Measurements from ENCODE around the gene SMAD6. TPM values are rescaled to one million over a fixed set of nuclear protein-coding genes. Genes with fewer than 3 reads are reported as not detected.

Gene SMAD6
- polyA plus RNA-seq, 1 of the 3 experiments (the other 2 are of a cell fraction) = 4.5 TPM

GRCh38 chr15:66815318-66815717 is 113.3 kb downstream of the SMAD6 start:
- POLR2A ChIA-PET = no interaction called here

DNA sequence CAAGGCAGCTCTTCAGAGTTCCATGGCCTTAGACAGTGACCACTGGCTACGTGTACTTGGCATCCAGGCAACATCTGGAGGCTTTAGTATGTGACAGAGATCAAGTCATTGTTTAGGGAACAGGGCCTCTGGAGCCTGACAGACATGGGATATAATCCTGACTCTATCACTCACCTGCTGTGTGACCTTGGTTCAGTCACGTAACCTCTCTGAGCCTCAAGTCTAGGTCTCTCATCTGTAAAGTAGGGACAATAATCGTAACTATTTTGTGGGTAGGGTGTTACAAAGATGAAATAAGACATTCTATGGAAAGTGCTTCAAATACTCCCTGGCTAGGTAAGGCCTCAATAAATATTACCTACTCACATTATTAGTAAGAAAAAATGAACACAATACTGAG is 114.2 kb downstream of the SMAD6 start:
- POLR2A ChIA-PET = no interaction called here
- H3K27me3 ChIP-seq (ENCODE audit: insufficient read depth) = no peaks in the 10 kb centered on the region
- no peaks in the 10 kb centered on the region for H3K9me3 ChIP-seq
- no peak overlapping the region for H3K9ac ChIP-seq
- no peaks in the 10 kb centered on the region for H3K36me3 ChIP-seq (replicated peaks in 1 of 2; ENCODE audit: control insufficient read depth in 1 of 2, insufficient read depth in 2 of 2, low read length in 1 of 2)
- H3K79me2 ChIP-seq (ENCODE audit: insufficient read depth) = no peaks in the 10 kb centered on the region
- H2AFZ ChIP-seq (ENCODE audit: low read depth) = no peak overlapping the region
- no peaks in the 10 kb centered on the region for H4K20me1 ChIP-seq (ENCODE audit: insufficient read depth)
- H3K9me2 ChIP-seq = no peaks in the 10 kb centered on the region
- no peak for TF ChIP-seq TAF1 (IDR thresholded peaks at IDR 0.05; ENCODE audit: borderline replicate concordance, low read depth, low read length)
- TF ChIP-seq USF2 (IDR thresholded peaks at IDR 0.05; ENCODE audit: borderline replicate concordance, low read depth, low read length) = no peak
- TF ChIP-seq FOXM1 (IDR thresholded peaks at IDR 0.05; ENCODE audit: low read depth) = no peak
- TF ChIP-seq MEF2A (IDR thresholded peaks at IDR 0.05; ENCODE audit: borderline replicate concordance, low read depth) = no peak
- TF ChIP-seq TEAD4 (IDR thresholded peaks at IDR 0.05; ENCODE audit: borderline replicate concordance, insufficient read depth) = no peak
- no peak for TF ChIP-seq GATA2 (CRISPR knock-in tag; IDR thresholded peaks at IDR 0.05)
- no peak for TF ChIP-seq IRF3 (IDR thresholded peaks at IDR 0.05; ENCODE audit: low read depth, low read length)
- no peak for TF ChIP-seq RFX5 (IDR thresholded peaks at IDR 0.05; ENCODE audit: low read length)
- TF ChIP-seq FOSL2 (IDR thresholded peaks at IDR 0.05; ENCODE audit: borderline replicate concordance, low read depth) = no peak
- no peak for TF ChIP-seq NFIC (IDR thresholded peaks at IDR 0.05; ENCODE audit: borderline replicate concordance)
- TF ChIP-seq CHD2 (IDR thresholded peaks at IDR 0.05; ENCODE audit: low read length, partially characterized antibody) = no peak
- TF ChIP-seq, protein P1, sequence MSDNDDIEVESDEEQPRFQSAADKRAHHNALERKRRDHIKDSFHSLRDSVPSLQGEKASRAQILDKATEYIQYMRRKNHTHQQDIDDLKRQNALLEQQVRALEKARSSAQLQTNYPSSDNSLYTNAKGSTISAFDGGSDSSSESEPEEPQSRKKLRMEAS (IDR thresholded peaks at IDR 0.05; ENCODE audit: low read depth) = no peak
- no peak for TF ChIP-seq CTCF (IDR thresholded peaks at IDR 0.05)
- TF ChIP-seq NRF1 (IDR thresholded peaks at IDR 0.05; ENCODE audit: low read depth, low read length) = no peak
- TF ChIP-seq, protein P2, sequence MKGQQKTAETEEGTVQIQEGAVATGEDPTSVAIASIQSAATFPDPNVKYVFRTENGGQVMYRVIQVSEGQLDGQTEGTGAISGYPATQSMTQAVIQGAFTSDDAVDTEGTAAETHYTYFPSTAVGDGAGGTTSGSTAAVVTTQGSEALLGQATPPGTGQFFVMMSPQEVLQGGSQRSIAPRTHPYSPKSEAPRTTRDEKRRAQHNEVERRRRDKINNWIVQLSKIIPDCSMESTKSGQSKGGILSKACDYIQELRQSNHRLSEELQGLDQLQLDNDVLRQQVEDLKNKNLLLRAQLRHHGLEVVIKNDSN (IDR thresholded peaks at IDR 0.05; ENCODE audit: borderline replicate concordance, low read depth) = no peak
- no peak for TF ChIP-seq FOXJ3 (CRISPR knock-in tag; IDR thresholded peaks at IDR 0.05)
- no peak for TF ChIP-seq RAD21 (IDR thresholded peaks at IDR 0.05; ENCODE audit: low read length)
- no peak for TF ChIP-seq RXRA (IDR thresholded peaks at IDR 0.05; ENCODE audit: borderline replicate concordance, low read depth)
- WGBS (ENCODE audit: low lambda C conversion rate) = 96% methylated on average over 3 of the region's 3 CpGs
- H3F3A ChIP-seq (replicated peaks; ENCODE audit: insufficient read depth) = peaks cover 12% of the 10 kb centered on the region
- H3K4me3 ChIP-seq (ENCODE audit: low read depth in 2 of 2, low read length in 1 of 2) = no peak overlapping the region
- peaks cover 1 to 7% of the 10 kb centered on the region in 2 experiments; a peak in 3 of 4 replicates for H3K4me1 ChIP-seq (ENCODE audit: control insufficient read depth in 1 of 2, insufficient read depth in 2 of 2, low read depth in 1 of 2, low read length in 1 of 2)
- CTCF ChIA-PET = no interaction called here
- DNase-seq = no peak
- H3K27ac ChIP-seq (ENCODE audit: low read depth in 2 of 2, low read length in 1 of 2) = no peak overlapping the region; a peak in 1 of 4 replicates
- no peak overlapping the region for H3K4me2 ChIP-seq

More at GRCh38 chr15:66815318-66815717, 113.3 kb downstream of the SMAD6 start:
- TF ChIP-seq FOSL2 (IDR thresholded peaks at IDR 0.05; ENCODE audit: borderline replicate concordance, low read depth) = 0 out of 2 replicates have a peak, but pooled peaks have one; percentile 6
- peak; percentile 34 for TF ChIP-seq NFIC (IDR thresholded peaks at IDR 0.05; ENCODE audit: borderline replicate concordance)
- no peak for TF ChIP-seq MXI1 (IDR thresholded peaks at IDR 0.05; ENCODE audit: low read depth, low read length)
- H3K27me3 ChIP-seq (ENCODE audit: insufficient read depth) = no peaks in the 10 kb centered on the region
- 67% methylated on average over 3 of the region's 3 CpGs for WGBS (ENCODE audit: low lambda C conversion rate)
- H3K9ac ChIP-seq = no peak overlapping the region
- no peak overlapping the region for H3K4me2 ChIP-seq
- no peak for DNase-seq
- H3K79me2 ChIP-seq (ENCODE audit: insufficient read depth) = no peaks in the 10 kb centered on the region
- no peaks in the 10 kb centered on the region for H3K36me3 ChIP-seq (replicated peaks in 1 of 2; ENCODE audit: control insufficient read depth in 1 of 2, insufficient read depth in 2 of 2, low read length in 1 of 2)
- peak overlapping the region in 1 of 2 experiments; percentile 48; a peak in 2 of 4 replicates for H3K27ac ChIP-seq (ENCODE audit: low read depth in 2 of 2, low read length in 1 of 2)
- H4K20me1 ChIP-seq (ENCODE audit: insufficient read depth) = no peaks in the 10 kb centered on the region
- peaks cover 12% of the 10 kb centered on the region for H3F3A ChIP-seq (replicated peaks; ENCODE audit: insufficient read depth)
- no peak overlapping the region for H3K4me3 ChIP-seq (ENCODE audit: low read depth in 2 of 2, low read length in 1 of 2)
- H3K9me3 ChIP-seq = no peaks in the 10 kb centered on the region
- H2AFZ ChIP-seq (ENCODE audit: low read depth) = no peak overlapping the region
- H3K9me2 ChIP-seq = no peaks in the 10 kb centered on the region
- CTCF ChIA-PET = interaction anchor here (1.1 kb wide), 1 partner anchor 15 kb away, joined by 3 read pairs; no protein-coding TSS in a partner anchor
- H3K4me1 ChIP-seq (ENCODE audit: control insufficient read depth in 1 of 2, insufficient read depth in 2 of 2, low read depth in 1 of 2, low read length in 1 of 2) = peaks cover 0 to 2% of the 10 kb centered on the region in 2 experiments; a peak in 1 of 4 replicates

All from SK-N-SH (cell line).